ENCODE results near the gene ZCCHC12.

The ZCCHC12 gene

DNA sequence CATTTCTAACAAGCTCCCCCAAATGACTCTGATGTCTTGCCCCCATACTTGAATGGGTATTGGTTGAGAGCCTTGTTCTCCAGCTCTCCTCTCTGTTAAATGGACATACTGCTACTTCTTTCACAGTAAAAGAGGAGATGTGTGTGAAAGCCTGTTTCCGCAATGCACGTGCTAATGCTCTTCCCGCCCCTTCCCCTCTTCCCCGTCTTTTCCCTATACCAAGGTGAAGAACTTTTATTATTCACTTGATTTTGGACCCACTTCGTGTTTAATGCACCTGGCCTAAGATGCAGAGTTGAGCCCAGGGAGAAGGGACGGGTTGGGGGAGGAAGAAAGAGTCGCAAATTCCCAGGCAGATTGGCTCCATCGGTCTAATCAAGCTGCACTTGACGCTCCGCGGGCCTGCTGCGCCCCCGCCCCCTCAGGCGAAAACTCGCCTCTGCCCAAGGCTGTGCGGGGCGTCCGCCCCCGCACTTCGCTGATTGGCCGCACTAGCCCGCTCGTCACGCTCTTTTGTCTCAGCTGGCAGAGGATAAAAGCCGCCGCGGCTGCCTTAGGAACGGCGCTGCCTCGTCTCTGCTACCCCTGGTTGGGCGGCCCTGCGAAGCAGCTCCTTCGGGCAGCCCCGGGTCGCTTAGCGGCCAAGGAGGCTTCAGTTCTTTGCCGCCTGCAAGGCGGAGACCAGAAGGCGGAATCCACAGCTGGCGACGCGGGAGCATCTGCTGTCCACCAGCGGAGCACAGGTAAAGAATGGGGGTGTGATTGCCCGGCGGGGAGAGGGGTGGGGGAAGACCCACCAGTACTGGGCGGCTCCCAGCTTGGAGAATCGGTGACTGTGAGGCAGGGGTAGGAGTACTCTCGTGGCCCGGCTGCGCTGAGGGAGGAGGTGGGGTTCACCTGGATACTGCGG lies at the start of gene ZCCHC12:
TSS of gene ZCCHC12 (plus strand) at position 562 of the 910 bp plus-strand sequence. CDS start 1,421 bp downstream, outside the sequence.
- in situ Hi-C loops (cut with HindIII; ENCODE audit: low sequenced_read_pairs) = loop anchor here (25.0 kb wide), 1 partner anchor 186 kb away; no protein-coding TSS in a partner anchor

DNA sequence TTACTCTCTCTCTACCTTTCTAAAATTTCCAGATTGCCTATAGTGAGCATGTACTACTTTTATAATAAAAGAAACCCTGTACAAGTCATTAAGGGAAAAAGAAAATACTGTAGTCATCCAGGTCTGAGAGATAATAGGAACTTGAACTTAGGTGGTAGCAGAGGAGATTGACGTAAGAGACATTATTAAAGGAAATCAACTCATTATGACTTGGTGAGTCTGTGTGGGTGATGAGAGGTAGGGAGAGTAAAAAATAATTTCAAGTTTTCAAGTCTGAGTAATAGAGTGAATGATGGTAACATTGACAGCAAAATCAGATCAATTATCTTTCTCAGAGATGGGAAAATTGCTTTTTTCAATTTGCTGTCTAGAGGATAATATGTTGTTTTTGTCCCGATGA lies 44.0 kb upstream of the ZCCHC12 start:
- in situ Hi-C loops (cut with HindIII; ENCODE audit: low sequenced_read_pairs) = no loop called here

DNA sequence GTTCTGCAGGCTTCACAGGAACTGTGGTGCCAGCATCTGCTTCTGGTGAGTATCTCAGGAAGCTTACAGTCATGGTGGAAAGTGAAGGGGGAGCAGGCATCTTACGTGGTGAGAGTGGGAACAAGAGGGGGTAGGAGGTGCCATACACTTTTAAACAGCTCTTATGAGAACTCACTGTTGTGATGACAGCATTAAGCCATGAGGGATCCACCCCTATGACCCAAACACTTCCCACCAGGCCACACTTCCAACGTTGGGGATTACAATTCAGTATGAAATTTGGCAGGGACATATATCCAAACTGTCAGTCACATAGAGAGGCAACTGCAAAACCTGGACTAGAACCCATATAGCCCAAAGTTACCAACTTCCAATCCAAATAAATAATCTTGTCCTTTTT lies 43.1 kb upstream of the ZCCHC12 start:
- in situ Hi-C loops (cut with HindIII; ENCODE audit: low sequenced_read_pairs) = no loop called here

DNA sequence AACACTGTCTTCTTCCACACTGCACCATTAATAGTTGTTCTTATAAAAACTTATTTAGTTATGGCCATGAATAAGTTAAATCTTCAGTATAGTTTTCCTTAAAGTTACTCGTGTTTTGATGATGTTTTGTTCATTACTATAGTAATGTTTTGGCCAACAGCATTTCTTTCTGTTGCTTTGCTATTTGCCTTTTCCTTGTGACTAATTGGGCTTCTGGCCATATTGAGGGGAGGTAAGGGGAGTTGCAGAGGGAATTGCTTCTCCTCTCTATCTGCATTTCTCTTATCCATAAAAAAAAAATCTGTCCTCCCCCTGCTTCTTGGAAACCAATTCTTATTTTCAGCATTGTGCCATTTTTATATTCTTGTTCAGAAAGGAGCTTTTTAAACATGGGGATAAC lies 42.7 kb upstream of the ZCCHC12 start:
- in situ Hi-C loops (cut with HindIII; ENCODE audit: low sequenced_read_pairs) = no loop called here

DNA sequence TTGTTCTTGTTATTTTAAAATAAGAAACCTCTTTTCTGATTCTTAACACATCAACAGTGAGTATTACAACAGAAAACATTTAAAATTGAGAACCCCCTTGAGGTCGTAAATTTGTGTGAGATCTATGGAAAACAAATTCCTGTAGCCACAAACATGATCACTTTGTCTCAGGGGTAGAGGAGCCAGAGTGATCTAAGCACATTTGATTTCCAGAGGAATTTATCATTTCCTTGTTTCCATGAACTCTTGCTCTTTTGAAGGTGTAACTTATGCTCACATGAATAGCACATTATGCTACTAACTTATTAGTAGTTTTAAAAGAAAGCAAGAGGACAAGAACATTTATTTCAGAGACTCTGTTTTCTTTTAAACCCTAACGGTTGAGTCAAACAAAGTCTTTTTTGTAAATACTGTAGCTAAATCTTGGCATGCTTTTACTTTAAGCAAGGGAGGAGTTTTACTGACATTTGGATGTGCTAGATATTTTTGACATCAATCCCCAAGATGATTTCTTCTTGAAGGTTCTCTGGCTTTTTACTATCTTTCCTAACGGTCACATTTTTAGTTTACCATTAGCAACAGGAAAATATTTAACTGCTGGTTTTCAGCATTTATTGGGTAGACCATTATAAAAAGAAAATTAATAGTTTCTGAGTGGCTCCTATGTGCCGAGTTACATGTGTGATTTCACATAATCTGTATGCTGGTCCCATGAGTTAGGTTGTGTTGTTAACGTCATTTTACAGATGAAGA lies 27.9 kb upstream of the ZCCHC12 start:
- in situ Hi-C loops (cut with HindIII; ENCODE audit: low sequenced_read_pairs) = no loop called here

DNA sequence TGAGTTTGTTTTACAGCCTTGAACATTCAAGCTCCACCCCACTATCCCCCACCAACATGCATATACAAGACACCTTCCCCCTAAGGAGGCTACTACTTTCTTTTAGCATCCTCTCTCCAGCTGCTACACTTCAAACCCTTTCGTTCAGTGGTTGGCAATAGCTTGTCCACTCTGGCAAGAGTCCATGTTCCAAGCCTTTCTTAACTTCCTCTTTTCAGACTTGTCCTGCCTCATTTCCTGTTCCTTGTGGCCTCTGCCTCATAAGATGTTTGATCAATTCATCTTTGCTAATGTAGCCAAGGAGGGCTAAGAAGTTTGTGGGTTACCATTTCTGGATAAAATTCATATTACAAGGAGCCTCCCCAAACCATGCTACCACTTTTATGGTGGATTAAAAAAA lies 20.8 kb upstream of the ZCCHC12 start:
- in situ Hi-C loops (cut with HindIII; ENCODE audit: low sequenced_read_pairs) = loop anchor here (25.0 kb wide), 1 partner anchor 166 kb away; no protein-coding TSS in a partner anchor

DNA sequence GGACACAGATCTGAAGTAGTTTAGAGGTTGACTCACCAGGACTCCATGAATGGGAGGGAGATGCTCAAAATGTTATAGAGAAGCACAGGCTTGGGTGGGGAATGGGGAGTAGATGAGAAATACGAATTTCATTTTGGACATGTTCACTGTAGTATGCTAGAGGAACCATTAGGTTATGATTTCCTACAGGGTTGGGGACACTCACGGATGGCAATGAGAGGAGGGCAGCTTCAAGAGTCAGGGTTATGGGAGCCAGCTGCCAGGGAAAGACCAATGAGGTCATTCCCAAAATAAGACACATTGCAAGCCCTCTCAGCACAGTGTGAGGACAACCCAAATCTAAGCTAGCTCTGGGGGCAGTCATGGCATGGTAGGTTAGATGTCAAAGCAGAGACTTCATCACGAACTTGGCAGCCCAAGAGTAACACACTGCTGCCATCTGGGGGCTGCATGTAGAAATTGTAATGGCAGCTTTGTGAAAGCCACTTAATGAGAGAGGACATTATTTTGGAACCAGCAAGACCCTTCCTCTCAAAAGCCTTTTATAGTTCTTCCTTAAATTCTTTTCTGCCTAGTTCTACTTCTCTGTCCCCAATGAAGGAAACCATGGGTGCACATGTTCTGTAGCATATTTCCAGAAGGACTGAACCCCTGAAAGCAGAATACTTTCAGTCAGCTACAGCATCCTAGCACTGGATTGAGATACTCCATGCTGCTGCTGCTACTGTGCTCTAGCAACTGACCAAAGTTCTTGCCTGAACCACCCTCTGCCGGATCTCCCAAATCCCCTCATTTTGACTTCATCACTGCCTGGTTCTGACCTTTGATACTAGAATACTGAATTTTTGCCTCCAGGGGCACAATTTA lies 16.2 kb upstream of the ZCCHC12 start:
- in situ Hi-C loops (cut with HindIII; ENCODE audit: low sequenced_read_pairs) = loop anchor here (25.0 kb wide), 1 partner anchor 170 kb away; no protein-coding TSS in a partner anchor

DNA sequence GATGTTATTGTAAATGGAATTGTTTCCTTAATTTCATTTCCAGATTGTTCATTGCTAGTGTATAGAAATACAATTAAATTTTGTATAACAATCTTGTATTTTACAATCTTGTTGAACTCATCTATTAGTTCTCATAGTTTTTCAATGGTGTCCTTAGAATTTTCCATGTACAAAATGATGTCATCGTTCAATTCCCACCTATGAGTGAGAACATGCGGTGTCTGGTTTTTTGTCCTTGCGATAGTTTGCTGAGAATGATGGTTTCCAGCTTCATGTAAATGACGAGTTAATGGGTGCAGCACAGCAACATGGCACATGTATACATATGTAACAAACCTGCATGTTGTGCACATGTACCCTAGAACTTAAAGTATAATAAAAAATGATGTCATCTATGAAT lies 6.4 kb upstream of the ZCCHC12 start:
- in situ Hi-C loops (cut with HindIII; ENCODE audit: low sequenced_read_pairs) = loop anchor here (25.0 kb wide), 1 partner anchor 180 kb away; no protein-coding TSS in a partner anchor

DNA sequence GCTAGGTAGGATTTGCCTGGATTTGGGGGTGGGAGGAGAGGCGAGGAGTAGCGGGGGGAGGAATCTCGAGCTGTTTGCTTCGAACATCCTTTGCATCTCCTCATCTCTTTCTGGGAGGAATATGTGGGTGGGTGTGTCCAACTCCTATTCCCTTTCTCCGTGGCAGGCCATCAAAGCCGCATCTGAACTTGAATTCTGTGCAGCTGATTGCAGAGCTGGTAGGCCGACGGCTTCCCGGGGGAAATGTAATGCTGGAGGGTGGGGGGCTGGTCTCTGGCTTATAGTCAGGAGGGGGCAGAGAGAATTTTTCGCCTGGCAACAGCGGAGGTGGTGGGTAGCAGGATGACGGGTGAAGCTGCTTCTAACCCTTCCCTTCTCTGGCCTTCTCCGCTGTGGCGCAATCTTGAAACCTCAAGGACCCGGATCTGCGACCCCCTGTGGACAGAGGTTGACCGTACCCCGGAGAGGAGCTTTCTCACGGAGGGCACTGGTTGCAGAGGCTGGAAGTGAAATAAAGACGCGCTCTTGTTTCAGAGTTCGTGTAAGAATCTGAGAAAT lies 628 bp downstream of the ZCCHC12 start:
- in situ Hi-C loops (cut with HindIII; ENCODE audit: low sequenced_read_pairs) = loop anchor here (25.0 kb wide), 1 partner anchor 187 kb away; no protein-coding TSS in a partner anchor

DNA sequence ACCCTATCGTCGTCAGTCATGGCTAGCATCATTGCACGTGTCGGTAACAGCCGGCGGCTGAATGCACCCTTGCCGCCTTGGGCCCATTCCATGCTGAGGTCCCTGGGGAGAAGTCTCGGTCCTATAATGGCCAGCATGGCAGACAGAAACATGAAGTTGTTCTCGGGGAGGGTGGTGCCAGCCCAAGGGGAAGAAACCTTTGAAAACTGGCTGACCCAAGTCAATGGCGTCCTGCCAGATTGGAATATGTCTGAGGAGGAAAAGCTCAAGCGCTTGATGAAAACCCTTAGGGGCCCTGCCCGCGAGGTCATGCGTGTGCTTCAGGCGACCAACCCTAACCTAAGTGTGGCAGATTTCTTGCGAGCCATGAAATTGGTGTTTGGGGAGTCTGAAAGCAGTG lies 1.6 kb downstream of the ZCCHC12 start:
- in situ Hi-C loops (cut with HindIII; ENCODE audit: low sequenced_read_pairs) = no loop called here

DNA sequence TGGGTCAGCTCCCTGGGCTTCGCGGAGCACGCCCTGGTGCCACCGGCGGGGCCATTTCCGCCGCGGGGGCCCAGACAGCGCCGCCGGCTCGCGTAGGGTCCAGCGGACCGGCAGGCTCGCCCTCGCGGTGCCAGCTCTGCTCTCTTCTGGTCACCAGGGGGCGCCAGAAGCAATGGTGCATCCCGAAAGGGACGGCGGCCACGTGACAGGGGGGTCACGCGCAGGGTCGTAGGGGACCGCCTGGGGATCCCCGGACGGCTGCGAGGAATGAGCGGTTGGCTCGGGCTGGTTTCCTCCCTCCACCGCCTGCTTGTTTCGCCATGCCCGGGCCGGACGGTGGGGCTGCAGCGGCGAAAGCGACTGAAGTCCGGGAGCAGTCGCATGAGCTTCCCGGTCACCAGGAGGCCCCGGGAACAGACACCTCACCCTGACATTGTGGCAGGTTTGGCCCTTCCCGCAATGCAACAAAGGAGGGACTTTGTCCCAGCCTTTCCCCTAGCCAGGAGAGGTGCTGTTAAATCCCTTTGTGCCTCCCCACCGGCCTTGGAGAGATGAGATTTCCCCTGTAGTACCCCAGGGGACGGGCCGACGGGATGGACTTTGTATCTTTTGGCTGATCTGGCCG lies 15.8 kb downstream of the ZCCHC12 start:
- in situ Hi-C loops (cut with HindIII; ENCODE audit: low sequenced_read_pairs) = no loop called here

DNA sequence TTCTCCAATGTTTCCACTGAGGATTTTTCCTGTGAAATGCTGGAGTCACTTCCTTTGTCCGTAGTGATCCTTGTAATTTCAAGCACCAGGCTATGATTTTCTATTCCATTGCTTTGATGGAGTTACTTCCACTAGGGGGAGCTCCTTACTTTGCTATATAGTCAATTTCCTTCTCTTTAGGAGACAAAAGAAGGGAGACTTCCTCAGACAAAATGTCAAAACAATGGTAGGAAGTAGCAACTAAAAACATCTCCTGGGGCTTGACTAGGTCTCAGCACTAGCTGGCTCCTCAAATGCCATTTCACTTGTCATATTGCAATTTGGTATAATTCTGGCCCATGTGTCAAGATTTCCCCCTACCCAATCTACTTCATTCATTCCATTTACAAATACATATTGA lies 24.1 kb downstream of the ZCCHC12 start:
- in situ Hi-C loops (cut with HindIII; ENCODE audit: low sequenced_read_pairs) = no loop called here

DNA sequence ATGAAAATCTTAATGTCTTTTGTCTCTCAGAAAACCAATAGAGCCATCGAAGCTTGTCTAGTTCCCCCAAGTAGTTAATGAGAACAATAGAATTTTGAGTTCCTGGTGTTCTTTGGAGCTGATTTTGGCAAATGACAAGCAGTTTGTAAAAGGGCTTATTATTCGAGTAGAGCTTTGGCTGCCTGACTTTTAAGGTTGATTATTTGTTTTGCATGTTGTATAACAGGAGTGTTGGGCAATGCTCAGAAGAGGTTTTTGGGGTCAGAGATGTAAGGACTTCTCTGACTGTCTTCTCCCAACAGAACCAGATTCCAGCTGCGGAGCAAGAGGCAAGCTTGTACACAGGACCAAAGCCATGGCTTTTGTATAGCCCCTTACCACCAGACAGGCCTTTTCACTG lies 30.0 kb downstream of the ZCCHC12 start:
- in situ Hi-C loops (cut with HindIII; ENCODE audit: low sequenced_read_pairs) = no loop called here

DNA sequence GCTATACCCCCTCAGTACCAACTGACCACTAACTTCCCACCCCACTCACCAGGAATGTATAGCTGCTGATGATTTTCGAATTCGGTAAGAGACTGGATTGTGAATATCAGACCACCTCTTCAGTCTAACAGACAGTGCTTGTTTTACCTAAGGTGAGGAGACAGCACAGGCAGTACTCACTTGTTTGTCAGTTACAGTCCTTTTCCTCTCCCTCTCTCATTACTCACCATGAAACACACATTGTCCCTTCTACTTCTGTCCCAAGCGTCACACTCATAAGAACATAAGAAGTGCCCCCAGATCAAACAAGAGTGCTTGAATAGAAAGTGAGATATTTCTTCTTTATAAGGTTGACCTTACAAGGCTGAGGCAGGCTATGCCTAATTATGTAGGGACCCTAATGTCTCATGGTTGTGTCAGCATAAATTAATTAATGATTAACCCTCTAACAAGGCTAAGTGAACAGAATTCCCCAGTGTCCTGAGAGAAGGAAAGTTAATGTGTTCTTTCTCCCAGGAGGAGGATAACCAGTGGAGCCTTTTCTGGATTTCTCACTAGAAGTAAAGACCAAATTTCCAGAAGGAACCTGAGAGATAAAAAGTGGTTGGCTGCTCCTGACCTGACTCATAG lies 32.2 kb downstream of the ZCCHC12 start:
- in situ Hi-C loops (cut with HindIII; ENCODE audit: low sequenced_read_pairs) = no loop called here

DNA sequence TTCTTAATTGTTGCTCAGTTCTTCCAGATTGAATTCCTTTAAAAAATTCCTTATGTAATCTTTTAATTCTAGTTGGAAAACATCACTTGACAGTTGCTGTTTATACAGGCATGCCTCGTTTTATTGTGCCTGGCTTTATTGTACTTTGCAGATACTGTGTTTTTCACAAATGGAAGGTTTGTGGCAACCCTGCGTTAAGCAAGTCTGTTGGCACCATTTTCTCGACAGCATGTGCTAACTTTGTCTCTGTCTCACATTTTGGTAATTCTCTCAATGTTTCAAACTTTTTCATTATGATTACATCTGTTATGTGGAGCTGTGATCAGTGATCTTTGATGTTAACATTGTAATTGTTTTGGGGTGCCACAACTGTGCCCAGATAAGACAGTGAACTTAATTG lies 33.4 kb downstream of the ZCCHC12 start:
- in situ Hi-C loops (cut with HindIII; ENCODE audit: low sequenced_read_pairs) = no loop called here

DNA sequence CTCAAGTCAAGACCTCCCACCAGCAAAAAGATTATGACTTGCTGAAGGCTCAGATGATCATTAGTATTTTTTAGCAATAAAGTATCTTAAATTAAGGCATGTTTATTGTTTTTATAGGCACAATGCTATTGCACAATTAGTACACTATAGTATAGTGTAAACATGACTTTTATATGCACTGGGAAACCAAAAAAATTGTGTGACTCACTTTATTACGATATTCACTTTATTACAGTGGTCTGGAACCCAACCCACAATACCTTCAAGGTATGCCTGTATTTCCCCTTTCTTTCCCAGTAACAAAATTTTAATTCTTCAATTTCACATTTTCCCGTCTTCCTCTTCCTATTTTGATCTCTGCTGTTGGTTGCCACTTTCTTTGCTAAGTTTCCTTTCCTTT lies 37.7 kb downstream of the ZCCHC12 start:
- in situ Hi-C loops (cut with HindIII; ENCODE audit: low sequenced_read_pairs) = no loop called here

DNA sequence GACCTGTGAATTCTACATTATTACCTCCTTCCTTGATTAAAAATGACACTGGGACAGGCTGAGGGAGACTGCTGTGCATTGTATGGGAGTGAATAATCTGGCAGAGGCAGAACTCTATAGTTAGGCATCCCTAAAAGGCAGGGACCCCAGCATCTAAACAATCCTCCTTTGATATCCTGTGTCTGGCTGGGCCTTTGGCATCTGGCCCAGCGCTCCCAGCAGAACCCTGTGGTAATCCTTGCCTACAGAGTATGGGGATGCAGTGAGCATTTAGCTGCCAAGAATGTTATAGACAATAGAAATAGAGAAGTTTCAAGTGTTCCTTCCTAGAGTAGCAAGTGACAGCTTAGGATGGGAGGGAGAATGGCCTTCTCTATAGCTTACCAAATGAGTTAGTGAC lies 38.5 kb downstream of the ZCCHC12 start:
- in situ Hi-C loops (cut with HindIII; ENCODE audit: low sequenced_read_pairs) = no loop called here

DNA sequence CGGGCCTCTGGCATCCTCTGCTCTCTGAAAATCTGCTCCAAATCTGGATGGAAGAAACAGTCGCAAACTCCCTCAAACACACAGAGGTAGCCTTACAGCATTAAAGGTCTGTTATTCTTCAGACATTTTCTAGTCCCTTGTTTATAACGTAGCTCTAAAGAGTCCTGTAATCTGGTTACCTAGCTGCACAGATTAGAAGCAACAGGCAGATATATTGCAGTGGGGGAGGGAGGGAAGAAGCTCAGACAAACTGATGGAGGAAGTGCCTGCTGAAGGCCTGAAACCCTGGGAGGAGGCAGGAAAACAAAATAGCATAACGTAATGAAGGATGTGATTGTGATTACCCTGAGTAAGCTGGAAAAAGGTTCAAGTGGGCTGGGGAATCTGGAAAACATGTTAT lies 39.4 kb downstream of the ZCCHC12 start:
- in situ Hi-C loops (cut with HindIII; ENCODE audit: low sequenced_read_pairs) = no loop called here

DNA sequence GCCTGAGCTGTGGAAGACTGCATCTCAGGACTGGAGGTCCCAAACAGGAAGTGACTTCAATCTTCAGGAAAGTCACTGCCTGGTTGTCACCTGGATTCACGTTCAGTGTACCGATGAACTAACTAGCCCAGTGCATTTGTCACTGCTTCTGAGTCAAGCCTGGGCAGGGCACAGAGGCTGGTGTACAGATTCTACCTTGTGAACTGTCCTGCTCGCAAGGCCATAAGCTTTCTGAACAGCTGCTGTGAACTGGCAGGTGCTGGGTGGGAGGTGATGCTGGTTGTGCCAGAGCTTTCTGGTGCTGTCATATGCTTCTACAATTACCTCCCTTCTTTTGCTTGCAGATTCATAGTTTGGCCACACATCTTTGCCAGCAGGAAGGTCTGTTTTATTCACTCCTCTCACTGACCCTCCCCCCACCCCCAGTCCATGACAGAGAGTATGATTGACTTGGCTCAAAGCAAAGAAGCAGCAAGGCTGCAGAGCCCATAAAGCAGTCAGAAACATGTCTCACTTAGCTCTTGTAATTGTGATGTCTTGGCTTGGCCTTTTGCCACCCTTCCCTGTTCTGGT lies 40.5 kb downstream of the ZCCHC12 start:
- in situ Hi-C loops (cut with HindIII; ENCODE audit: low sequenced_read_pairs) = no loop called here

Data from endothelial cell of hepatic sinusoid (primary cell).